Measurements from ENCODE around the gene LAMC1.

LAMC1 gene

DNA sequence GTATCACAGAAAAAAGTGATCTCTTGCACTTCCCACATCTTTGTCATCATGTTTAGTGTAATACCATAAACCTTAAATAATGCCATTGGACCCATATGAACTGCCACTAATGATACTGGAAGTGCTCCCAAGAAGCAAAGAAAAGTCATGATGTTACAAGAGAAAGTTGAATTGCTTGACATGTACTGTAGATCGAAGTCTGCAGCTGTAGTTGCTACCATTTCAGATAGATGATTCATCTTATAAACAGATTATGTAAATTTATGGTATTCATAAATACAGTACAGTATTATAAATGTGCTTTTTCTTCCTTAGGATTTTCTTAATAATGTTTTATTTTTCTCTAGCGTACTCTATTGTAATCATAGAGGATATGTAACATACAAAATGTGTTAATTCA, 132.7 kb downstream of the LAMC1 start:
- H3K27me3 ChIP-seq (replicated peaks in 2 of 5; ENCODE audit: control insufficient read depth in 4 of 5, insufficient read depth in 5 of 5, low read length in 4 of 5): no peaks in the 10 kb centered on the region
- no CpG with 5 or more reads among the region's 2 CpGs for WGBS (ENCODE audit: insufficient coverage)
- no peaks in the 10 kb centered on the region for H3K4me1 ChIP-seq (ENCODE audit: control extremely low read depth in 1 of 4, control insufficient read depth in 4 of 4, insufficient read depth in 4 of 4, low read length in 3 of 4)
- H3K27ac ChIP-seq (ENCODE audit: insufficient read depth in 1 of 2, low read depth in 1 of 2, low read length in 2 of 2, poor library complexity in 1 of 2, severe bottlenecking in 2 of 2): no peak overlapping the region
- ChIA-PET CTCF (no interaction called here), POLR2A (no interaction called here)
- H3K36me3 ChIP-seq (ENCODE audit: control insufficient read depth in 4 of 4, insufficient read depth in 4 of 4, low read length in 3 of 4): no peaks in the 10 kb centered on the region
- no peaks in the 10 kb centered on the region for H3K9me3 ChIP-seq (ENCODE audit: control extremely low read depth in 1 of 5, control insufficient read depth in 4 of 5, insufficient read depth in 2 of 5, low read depth in 1 of 5, low read length in 4 of 5)
- DNase-seq: no peak
- H3K4me3 ChIP-seq (ENCODE audit: control insufficient read depth in 1 of 7, extremely low read depth in 1 of 7, insufficient read depth in 4 of 7, low read depth in 2 of 7, low read length in 6 of 7): no peak overlapping the region

DNA sequence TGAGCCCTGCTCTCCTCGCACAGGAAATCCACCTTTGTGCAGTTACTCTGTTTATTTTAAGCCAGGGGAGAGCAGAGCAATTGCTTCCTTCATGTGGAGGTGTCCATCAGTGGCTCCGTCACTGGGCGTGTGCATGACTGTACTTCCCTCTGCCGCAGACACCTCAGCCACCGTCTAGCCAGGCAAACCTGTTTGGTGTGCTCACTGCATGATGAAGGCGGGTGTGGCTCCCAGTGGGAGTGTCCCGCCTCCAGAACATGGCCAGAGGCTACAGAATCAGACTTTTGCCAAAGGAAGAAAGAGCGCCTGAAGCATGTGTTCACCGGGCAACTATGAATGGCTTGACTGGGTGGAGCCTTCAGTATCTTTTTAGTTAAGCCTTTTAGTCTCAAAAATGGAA, 136.7 kb downstream of the LAMC1 start:
- H3K27me3 ChIP-seq (replicated peaks in 2 of 5; ENCODE audit: control insufficient read depth in 4 of 5, insufficient read depth in 5 of 5, low read length in 4 of 5): no peaks in the 10 kb centered on the region
- DNase-seq: no peak
- no peaks in the 10 kb centered on the region for H3K36me3 ChIP-seq (ENCODE audit: control insufficient read depth in 4 of 4, insufficient read depth in 4 of 4, low read length in 3 of 4)
- POLR2A ChIA-PET: no interaction called here
- WGBS (ENCODE audit: insufficient coverage): 90% methylated on average over 9 of the region's 9 CpGs
- no peak overlapping the region for H3K27ac ChIP-seq (ENCODE audit: insufficient read depth in 1 of 2, low read depth in 1 of 2, low read length in 2 of 2, poor library complexity in 1 of 2, severe bottlenecking in 2 of 2)
- no peak overlapping the region for H3K4me3 ChIP-seq (ENCODE audit: control insufficient read depth in 1 of 7, extremely low read depth in 1 of 7, insufficient read depth in 4 of 7, low read depth in 2 of 7, low read length in 6 of 7)
- H3K9me3 ChIP-seq (ENCODE audit: control extremely low read depth in 1 of 5, control insufficient read depth in 4 of 5, insufficient read depth in 2 of 5, low read depth in 1 of 5, low read length in 4 of 5): no peaks in the 10 kb centered on the region
- CTCF ChIA-PET: no interaction called here
- no peaks in the 10 kb centered on the region for H3K4me1 ChIP-seq (ENCODE audit: control extremely low read depth in 1 of 4, control insufficient read depth in 4 of 4, insufficient read depth in 4 of 4, low read length in 3 of 4)

DNA sequence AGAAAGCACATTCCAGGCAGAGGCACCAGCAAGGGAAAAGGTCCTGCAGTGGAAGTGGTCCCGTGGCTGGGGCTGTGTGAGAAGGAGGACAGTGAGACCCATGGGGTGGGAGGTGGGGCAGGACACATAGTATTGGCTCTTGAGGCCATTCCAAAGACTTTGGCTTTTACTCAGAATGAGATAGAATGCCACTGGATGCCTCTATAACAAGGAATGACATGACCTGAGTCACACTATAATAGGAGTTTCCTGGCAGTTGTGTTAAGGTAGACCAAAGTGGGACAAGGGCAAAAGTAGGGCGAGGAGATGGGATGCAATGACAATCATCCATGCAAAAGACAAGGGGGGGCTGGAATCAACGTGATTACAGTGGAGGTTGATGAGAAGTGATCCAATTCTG, 138.2 kb downstream of the LAMC1 start:
- H3K9me3 ChIP-seq (ENCODE audit: control extremely low read depth in 1 of 5, control insufficient read depth in 4 of 5, insufficient read depth in 2 of 5, low read depth in 1 of 5, low read length in 4 of 5): no peaks in the 10 kb centered on the region
- H3K4me3 ChIP-seq (ENCODE audit: control insufficient read depth in 1 of 7, extremely low read depth in 1 of 7, insufficient read depth in 4 of 7, low read depth in 2 of 7, low read length in 6 of 7): no peak overlapping the region
- no peaks in the 10 kb centered on the region for H3K4me1 ChIP-seq (ENCODE audit: control extremely low read depth in 1 of 4, control insufficient read depth in 4 of 4, insufficient read depth in 4 of 4, low read length in 3 of 4)
- H3K36me3 ChIP-seq (ENCODE audit: control insufficient read depth in 4 of 4, insufficient read depth in 4 of 4, low read length in 3 of 4): no peaks in the 10 kb centered on the region
- POLR2A ChIA-PET: no interaction called here
- no peaks in the 10 kb centered on the region for H3K27me3 ChIP-seq (replicated peaks in 2 of 5; ENCODE audit: control insufficient read depth in 4 of 5, insufficient read depth in 5 of 5, low read length in 4 of 5)
- H3K27ac ChIP-seq (ENCODE audit: insufficient read depth in 1 of 2, low read depth in 1 of 2, low read length in 2 of 2, poor library complexity in 1 of 2, severe bottlenecking in 2 of 2): no peak overlapping the region
- CTCF ChIA-PET: no interaction called here
- WGBS (ENCODE audit: insufficient coverage): 87% methylated on average over 3 of the region's 3 CpGs
- DNase-seq: no peak

DNA sequence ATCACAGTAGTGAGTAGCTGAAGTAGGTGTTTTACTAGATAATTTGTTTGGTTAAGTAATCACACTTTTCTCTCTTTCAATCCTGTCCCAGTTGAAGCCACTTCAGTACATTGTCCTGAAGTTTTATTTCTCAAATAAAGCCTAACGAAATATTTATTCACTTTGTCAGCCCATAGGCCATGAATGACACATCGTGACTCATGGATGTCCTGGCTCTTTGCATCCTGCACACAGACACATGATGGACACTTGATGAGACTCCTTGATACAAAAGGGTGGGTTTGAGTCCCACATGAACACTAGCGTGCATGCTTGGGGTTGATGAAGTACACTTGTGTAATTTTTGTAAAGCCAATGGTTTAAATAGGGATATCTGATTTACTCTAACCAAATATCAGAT, 140.1 kb downstream of the LAMC1 start:
- no peaks in the 10 kb centered on the region for H3K27me3 ChIP-seq (replicated peaks in 2 of 5; ENCODE audit: control insufficient read depth in 4 of 5, insufficient read depth in 5 of 5, low read length in 4 of 5)
- no peaks in the 10 kb centered on the region for H3K4me1 ChIP-seq (ENCODE audit: control extremely low read depth in 1 of 4, control insufficient read depth in 4 of 4, insufficient read depth in 4 of 4, low read length in 3 of 4)
- no peak for DNase-seq
- H3K9me3 ChIP-seq (ENCODE audit: control extremely low read depth in 1 of 5, control insufficient read depth in 4 of 5, insufficient read depth in 2 of 5, low read depth in 1 of 5, low read length in 4 of 5): no peaks in the 10 kb centered on the region
- no peaks in the 10 kb centered on the region for H3K36me3 ChIP-seq (ENCODE audit: control insufficient read depth in 4 of 4, insufficient read depth in 4 of 4, low read length in 3 of 4)
- POLR2A ChIA-PET: no interaction called here
- CTCF ChIA-PET: no interaction called here
- WGBS (ENCODE audit: insufficient coverage): 100% methylated on average over 2 of the region's 3 CpGs
- H3K4me3 ChIP-seq (ENCODE audit: control insufficient read depth in 1 of 7, extremely low read depth in 1 of 7, insufficient read depth in 4 of 7, low read depth in 2 of 7, low read length in 6 of 7): no peak overlapping the region
- H3K27ac ChIP-seq (ENCODE audit: insufficient read depth in 1 of 2, low read depth in 1 of 2, low read length in 2 of 2, poor library complexity in 1 of 2, severe bottlenecking in 2 of 2): no peak overlapping the region

DNA sequence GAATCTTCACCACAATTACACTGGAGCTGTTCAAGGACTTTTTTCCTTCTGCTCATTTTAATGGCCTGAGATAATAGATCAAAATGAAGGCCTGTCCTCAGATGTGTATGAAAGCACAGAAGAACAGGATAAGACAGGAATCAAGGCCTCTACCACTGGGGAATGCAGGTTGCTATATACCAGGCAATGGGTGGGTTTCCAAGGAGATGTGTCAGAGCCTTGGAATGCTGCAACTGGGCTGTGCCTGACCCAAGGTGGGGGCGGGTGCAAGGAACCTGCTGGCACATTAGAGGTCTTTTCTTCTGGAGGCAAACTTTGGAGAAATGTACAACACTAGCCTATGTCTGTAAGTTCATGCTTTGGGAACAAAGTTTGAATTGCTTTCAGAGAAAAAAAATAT, 141.1 kb downstream of the LAMC1 start:
- no peak overlapping the region for H3K4me3 ChIP-seq (ENCODE audit: control insufficient read depth in 1 of 7, extremely low read depth in 1 of 7, insufficient read depth in 4 of 7, low read depth in 2 of 7, low read length in 6 of 7)
- H3K27ac ChIP-seq (ENCODE audit: insufficient read depth in 1 of 2, low read depth in 1 of 2, low read length in 2 of 2, poor library complexity in 1 of 2, severe bottlenecking in 2 of 2): no peak overlapping the region
- DNase-seq: no peak
- CTCF ChIA-PET: no interaction called here
- POLR2A ChIA-PET: no interaction called here
- H3K36me3 ChIP-seq (ENCODE audit: control insufficient read depth in 4 of 4, insufficient read depth in 4 of 4, low read length in 3 of 4): no peaks in the 10 kb centered on the region
- 100% methylated on average over 1 of the region's 1 CpG for WGBS (ENCODE audit: insufficient coverage)
- H3K9me3 ChIP-seq (ENCODE audit: control extremely low read depth in 1 of 5, control insufficient read depth in 4 of 5, insufficient read depth in 2 of 5, low read depth in 1 of 5, low read length in 4 of 5): no peaks in the 10 kb centered on the region
- H3K27me3 ChIP-seq (replicated peaks in 2 of 5; ENCODE audit: control insufficient read depth in 4 of 5, insufficient read depth in 5 of 5, low read length in 4 of 5): no peaks in the 10 kb centered on the region
- H3K4me1 ChIP-seq (ENCODE audit: control extremely low read depth in 1 of 4, control insufficient read depth in 4 of 4, insufficient read depth in 4 of 4, low read length in 3 of 4): no peaks in the 10 kb centered on the region

DNA sequence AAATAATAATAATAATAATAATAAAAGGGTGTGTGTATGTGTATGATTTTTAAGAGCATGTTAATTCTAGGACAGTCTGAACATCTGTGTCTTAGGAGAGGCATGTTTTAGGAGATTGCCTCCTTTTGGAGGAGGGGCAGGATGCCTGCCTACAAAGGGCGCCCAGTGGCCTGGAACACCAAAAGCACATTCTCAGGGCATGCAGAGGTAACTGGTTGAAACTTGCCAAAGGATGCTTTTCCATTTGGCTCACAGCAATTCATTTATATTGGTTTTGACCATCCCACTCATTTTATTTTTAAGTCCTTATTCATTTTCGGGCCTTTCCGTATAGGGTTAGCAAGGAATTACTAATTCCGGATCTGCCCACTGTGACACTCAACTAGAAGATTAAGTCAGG, 141.7 kb downstream of the LAMC1 start:
- H3K4me1 ChIP-seq (ENCODE audit: control extremely low read depth in 1 of 4, control insufficient read depth in 4 of 4, insufficient read depth in 4 of 4, low read length in 3 of 4): no peaks in the 10 kb centered on the region
- H3K27ac ChIP-seq (ENCODE audit: insufficient read depth in 1 of 2, low read depth in 1 of 2, low read length in 2 of 2, poor library complexity in 1 of 2, severe bottlenecking in 2 of 2): no peak overlapping the region
- H3K36me3 ChIP-seq (ENCODE audit: control insufficient read depth in 4 of 4, insufficient read depth in 4 of 4, low read length in 3 of 4): no peaks in the 10 kb centered on the region
- no peaks in the 10 kb centered on the region for H3K27me3 ChIP-seq (replicated peaks in 2 of 5; ENCODE audit: control insufficient read depth in 4 of 5, insufficient read depth in 5 of 5, low read length in 4 of 5)
- POLR2A ChIA-PET: no interaction called here
- no peak for DNase-seq
- CTCF ChIA-PET: no interaction called here
- H3K9me3 ChIP-seq (ENCODE audit: control extremely low read depth in 1 of 5, control insufficient read depth in 4 of 5, insufficient read depth in 2 of 5, low read depth in 1 of 5, low read length in 4 of 5): no peaks in the 10 kb centered on the region
- WGBS (ENCODE audit: insufficient coverage): 100% methylated on average over 3 of the region's 4 CpGs
- H3K4me3 ChIP-seq (ENCODE audit: control insufficient read depth in 1 of 7, extremely low read depth in 1 of 7, insufficient read depth in 4 of 7, low read depth in 2 of 7, low read length in 6 of 7): no peak overlapping the region

DNA sequence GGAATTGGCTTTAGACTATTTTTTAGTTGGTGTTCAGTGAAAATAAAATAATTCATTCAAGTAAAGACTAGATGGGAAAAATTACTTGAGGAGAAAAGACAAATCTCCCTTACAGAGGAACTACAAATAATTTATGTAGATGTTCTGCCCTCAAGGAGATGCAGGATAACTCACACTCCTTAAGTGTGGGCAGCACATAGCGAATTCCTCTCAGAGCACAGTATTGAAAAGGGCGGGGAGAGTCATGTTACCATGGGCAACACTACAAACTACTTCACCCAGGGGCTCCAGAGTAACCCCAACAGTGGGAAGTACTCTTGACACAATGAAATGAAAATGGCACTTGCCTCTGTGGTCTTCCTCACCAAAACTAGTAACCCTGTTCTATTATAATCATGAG, 142.2 kb downstream of the LAMC1 start:
- WGBS (ENCODE audit: insufficient coverage): 100% methylated on average over 2 of the region's 2 CpGs
- no peak for DNase-seq
- ChIA-PET POLR2A (no interaction called here), CTCF (no interaction called here)
- no peaks in the 10 kb centered on the region for H3K27me3 ChIP-seq (replicated peaks in 2 of 5; ENCODE audit: control insufficient read depth in 4 of 5, insufficient read depth in 5 of 5, low read length in 4 of 5)
- H3K9me3 ChIP-seq (ENCODE audit: control extremely low read depth in 1 of 5, control insufficient read depth in 4 of 5, insufficient read depth in 2 of 5, low read depth in 1 of 5, low read length in 4 of 5): no peaks in the 10 kb centered on the region
- H3K4me1 ChIP-seq (ENCODE audit: control extremely low read depth in 1 of 4, control insufficient read depth in 4 of 4, insufficient read depth in 4 of 4, low read length in 3 of 4): no peaks in the 10 kb centered on the region
- no peaks in the 10 kb centered on the region for H3K36me3 ChIP-seq (ENCODE audit: control insufficient read depth in 4 of 4, insufficient read depth in 4 of 4, low read length in 3 of 4)
- H3K27ac ChIP-seq (ENCODE audit: insufficient read depth in 1 of 2, low read depth in 1 of 2, low read length in 2 of 2, poor library complexity in 1 of 2, severe bottlenecking in 2 of 2): no peak overlapping the region
- H3K4me3 ChIP-seq (ENCODE audit: control insufficient read depth in 1 of 7, extremely low read depth in 1 of 7, insufficient read depth in 4 of 7, low read depth in 2 of 7, low read length in 6 of 7): no peak overlapping the region

DNA sequence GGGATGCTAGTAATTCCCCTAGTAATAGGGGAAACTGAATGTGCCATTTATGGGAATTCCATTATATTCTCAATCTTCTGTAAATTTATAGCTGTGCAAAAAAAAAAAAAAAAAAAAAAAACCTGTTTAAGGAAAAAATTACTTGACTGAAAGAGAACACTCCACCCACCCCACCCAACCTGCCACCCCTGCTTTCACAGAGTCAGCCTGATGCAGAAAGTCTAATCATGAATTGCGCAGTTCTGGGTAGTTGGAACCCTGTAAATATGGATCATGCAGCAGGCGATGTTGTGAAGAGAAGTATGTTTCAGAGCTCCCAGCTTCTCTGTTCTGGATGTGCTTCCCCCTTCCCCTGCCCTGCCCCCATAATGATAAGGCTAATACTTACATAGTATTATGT, 143.2 kb downstream of the LAMC1 start:
- Histone ChIP-seq H3K9me3 (ENCODE audit: control extremely low read depth in 1 of 5, control insufficient read depth in 4 of 5, insufficient read depth in 2 of 5, low read depth in 1 of 5, low read length in 4 of 5) (no peaks in the 10 kb centered on the region), H3K4me3 (ENCODE audit: control insufficient read depth in 1 of 7, extremely low read depth in 1 of 7, insufficient read depth in 4 of 7, low read depth in 2 of 7, low read length in 6 of 7) (no peak overlapping the region), H3K27me3 (replicated peaks in 2 of 5; ENCODE audit: control insufficient read depth in 4 of 5, insufficient read depth in 5 of 5, low read length in 4 of 5) (no peaks in the 10 kb centered on the region), H3K4me1 (ENCODE audit: control extremely low read depth in 1 of 4, control insufficient read depth in 4 of 4, insufficient read depth in 4 of 4, low read length in 3 of 4) (no peaks in the 10 kb centered on the region), H3K27ac (ENCODE audit: insufficient read depth in 1 of 2, low read depth in 1 of 2, low read length in 2 of 2, poor library complexity in 1 of 2, severe bottlenecking in 2 of 2) (no peak overlapping the region), H3K36me3 (ENCODE audit: control insufficient read depth in 4 of 4, insufficient read depth in 4 of 4, low read length in 3 of 4) (no peaks in the 10 kb centered on the region)
- ChIA-PET POLR2A (no interaction called here), CTCF (no interaction called here)
- WGBS (ENCODE audit: insufficient coverage): no CpG with 5 or more reads among the region's 2 CpGs
- no peak for DNase-seq
